Stimulated activated effector memory CD8-positive, alpha-beta T cell treated with anti-CD3 and anti-CD28 coated beads, Interleukin-12 subunit alpha, Interleukin-12 subunit beta, amount 100 ng/mL, for 72 hours (primary cell): Measurements from ENCODE around the gene LRP1.
A peak's percentile ranks its signal among the peaks of the same experiment; 100 is the strongest.

Experiments used
- ATAC-seq: fragments of 150-1000 bp; cut with Tn5 transposase; 2 replicates; pipeline ENCODE4 v1.10.0; 2021
- DNase-seq, 2 donors: peaks; one replicate each; pipeline ENCODE4 v3.0.0; 2021 to 2022; ENCODE audit warnings: low spot score in 2 of 2
- H3K27ac Mint-ChIP-seq: one replicate; pipeline ENCODE4 v1.8.0; 2022; ENCODE audit warnings: mild to moderate bottlenecking, mixed read lengths
- H3K36me3 Mint-ChIP-seq: one replicate; pipeline ENCODE4 v1.8.0; 2022; ENCODE audit warnings: mild to moderate bottlenecking, mixed read lengths
- H3K4me1 Mint-ChIP-seq: one replicate; pipeline ENCODE4 v1.8.0; 2022; ENCODE audit warnings: mixed read lengths
- H3K4me3 Mint-ChIP-seq: one replicate; pipeline ENCODE4 v1.8.0; 2022; ENCODE audit warnings: mild to moderate bottlenecking, mixed read lengths
- H3K9me3 Mint-ChIP-seq: one replicate; pipeline ENCODE4 v1.8.0; 2022; ENCODE audit warnings: mixed read lengths

LRP1 gene

GRCh38 chr12:57150400-57151000, 22.2 kb downstream of the LRP1 start:
- no peaks in the 10 kb centered on the region for H3K36me3 Mint-ChIP-seq
- DNase-seq: no peak
- no peaks in the 10 kb centered on the region for H3K9me3 Mint-ChIP-seq

GRCh38 chr12:57151741-57152630, 23.7 kb downstream of the LRP1 start:
- H3K4me3 Mint-ChIP-seq: no peak overlapping the region
- peaks cover 5% of the 10 kb centered on the region for H3K4me1 Mint-ChIP-seq
- ATAC-seq (no peak), DNase-seq (no peak)
- H3K36me3 Mint-ChIP-seq: no peaks in the 10 kb centered on the region
- H3K27ac Mint-ChIP-seq: peak overlapping the region; percentile 18
- H3K9me3 Mint-ChIP-seq: no peaks in the 10 kb centered on the region

More at GRCh38 chr12:57150400-57151000, 22.2 kb downstream of the LRP1 start:
- Mint-ChIP-seq H3K4me3 (no peak overlapping the region), H3K27ac (no peak overlapping the region), H3K4me1 (peaks cover 5% of the 10 kb centered on the region)
- no peak for ATAC-seq

- H3K4me1 Mint-ChIP-seq: peaks cover 4% of the 10 kb centered on the region
- ATAC-seq (no peak), DNase-seq (no peak)
- no peak overlapping the region for H3K27ac Mint-ChIP-seq
- no peak overlapping the region for H3K4me3 Mint-ChIP-seq
- H3K36me3 Mint-ChIP-seq: no peaks in the 10 kb centered on the region
- H3K9me3 Mint-ChIP-seq: no peaks in the 10 kb centered on the region
Measured at GRCh38 chr12:57152639-57153038, 24.4 kb downstream of the LRP1 start.

GRCh38 chr12:57153415-57153997, 25.2 kb downstream of the LRP1 start:
- no peak for DNase-seq
- peaks cover 11% of the 10 kb centered on the region for H3K4me1 Mint-ChIP-seq
- H3K9me3 Mint-ChIP-seq: no peaks in the 10 kb centered on the region
- H3K36me3 Mint-ChIP-seq: no peaks in the 10 kb centered on the region
- no peak for ATAC-seq
- H3K4me3 Mint-ChIP-seq: no peak overlapping the region
- H3K27ac Mint-ChIP-seq: peak overlapping the region; percentile 18

- no peak overlapping the region for H3K27ac Mint-ChIP-seq
- H3K4me1 Mint-ChIP-seq: peaks cover 11% of the 10 kb centered on the region
- ATAC-seq: no peak
- H3K4me3 Mint-ChIP-seq: no peak overlapping the region
- DNase-seq: no peak
- H3K9me3 Mint-ChIP-seq: no peaks in the 10 kb centered on the region
- no peaks in the 10 kb centered on the region for H3K36me3 Mint-ChIP-seq
Measured at GRCh38 chr12:57154076-57154475, 25.8 kb downstream of the LRP1 start.

GRCh38 chr12:57154804-57155434, 26.6 kb downstream of the LRP1 start:
- no peak for ATAC-seq
- DNase-seq: no peak
- no peak overlapping the region for H3K27ac Mint-ChIP-seq
- H3K4me1 Mint-ChIP-seq: peaks cover 11% of the 10 kb centered on the region
- H3K36me3 Mint-ChIP-seq: no peaks in the 10 kb centered on the region
- no peaks in the 10 kb centered on the region for H3K9me3 Mint-ChIP-seq
- no peak overlapping the region for H3K4me3 Mint-ChIP-seq

- Mint-ChIP-seq H3K36me3 (no peaks in the 10 kb centered on the region), H3K4me1 (peaks cover 11% of the 10 kb centered on the region), H3K9me3 (no peaks in the 10 kb centered on the region), H3K27ac (peak overlapping the region; percentile 79), H3K4me3 (no peak overlapping the region)
- no peak for DNase-seq
- no peak for ATAC-seq
Measured at GRCh38 chr12:57156701-57157403, 28.6 kb downstream of the LRP1 start.

- peaks cover 11% of the 10 kb centered on the region for H3K4me1 Mint-ChIP-seq
- H3K27ac Mint-ChIP-seq: peak overlapping the region; percentile 79
- DNase-seq (no peak), ATAC-seq (no peak)
- no peak overlapping the region for H3K4me3 Mint-ChIP-seq
- H3K36me3 Mint-ChIP-seq: no peaks in the 10 kb centered on the region
- H3K9me3 Mint-ChIP-seq: no peaks in the 10 kb centered on the region
Measured at GRCh38 chr12:57157588-57158173, 29.4 kb downstream of the LRP1 start.

GRCh38 chr12:57158186-57158585, 29.9 kb downstream of the LRP1 start:
- ATAC-seq (no peak), DNase-seq (no peak)
- no peak overlapping the region for H3K4me3 Mint-ChIP-seq
- peaks cover 11% of the 10 kb centered on the region for H3K4me1 Mint-ChIP-seq
- H3K9me3 Mint-ChIP-seq: no peaks in the 10 kb centered on the region
- H3K27ac Mint-ChIP-seq: peak overlapping the region; percentile 79
- H3K36me3 Mint-ChIP-seq: no peaks in the 10 kb centered on the region

GRCh38 chr12:57158665-57159064, 30.4 kb downstream of the LRP1 start:
- Mint-ChIP-seq H3K36me3 (no peaks in the 10 kb centered on the region), H3K4me3 (no peak overlapping the region), H3K4me1 (peaks cover 11% of the 10 kb centered on the region), H3K9me3 (no peaks in the 10 kb centered on the region), H3K27ac (no peak overlapping the region)
- no peak for ATAC-seq
- no peak for DNase-seq

GRCh38 chr12:57159311-57159710, 31.0 kb downstream of the LRP1 start:
- DNase-seq: no peak
- Mint-ChIP-seq H3K27ac (no peak overlapping the region), H3K9me3 (no peaks in the 10 kb centered on the region), H3K4me3 (no peak overlapping the region), H3K36me3 (no peaks in the 10 kb centered on the region), H3K4me1 (peaks cover 11% of the 10 kb centered on the region)
- ATAC-seq: no peak

GRCh38 chr12:57160040-57160439, 31.8 kb downstream of the LRP1 start:
- H3K4me1 Mint-ChIP-seq: peaks cover 11% of the 10 kb centered on the region

GRCh38 chr12:57160741-57161140, 32.5 kb downstream of the LRP1 start:
- Mint-ChIP-seq H3K4me3 (no peak overlapping the region), H3K36me3 (no peaks in the 10 kb centered on the region), H3K27ac (peak overlapping the region; percentile 45), H3K9me3 (no peaks in the 10 kb centered on the region), H3K4me1 (peaks cover 11% of the 10 kb centered on the region)
- ATAC-seq (peak; percentile 9), DNase-seq (no peak)

More at GRCh38 chr12:57160040-57160439, 31.8 kb downstream of the LRP1 start:
- Mint-ChIP-seq H3K9me3 (no peaks in the 10 kb centered on the region), H3K36me3 (no peaks in the 10 kb centered on the region), H3K4me3 (no peak overlapping the region), H3K27ac (peak overlapping the region; percentile 45)
- no peak for ATAC-seq
- DNase-seq: no peak

GRCh38 chr12:57161491-57161890, 33.2 kb downstream of the LRP1 start:
- no peak for ATAC-seq
- no peak for DNase-seq
- Mint-ChIP-seq H3K36me3 (no peaks in the 10 kb centered on the region), H3K4me3 (no peak overlapping the region), H3K27ac (no peak overlapping the region), H3K9me3 (no peaks in the 10 kb centered on the region), H3K4me1 (peaks cover 13% of the 10 kb centered on the region)
